Gastroesophageal sphincter (tissue), 4 donors: ENCODE data around the gene CX3CL1. TPM values are rescaled to one million over a fixed set of nuclear protein-coding genes. Genes with fewer than 3 reads are reported as not detected.

ENCODE experiments used
- ATAC-seq: fragments of 150-250 bp; one replicate; pipeline ENCODE4 v1.9.1; 2016; ENCODE audit warnings: mild to moderate bottlenecking, moderate library complexity
- H3K27ac ChIP-seq, 4 donors: fragments of 200-600 bp; sonication (generic) in 3 of 4; 1 replicate in 3 of 4; 2 replicates in 1 of 4; pipeline ENCODE4 v1.5.1; 2016 to 2019
- H3K27me3 ChIP-seq: fragments of 200-600 bp; sonication (generic); one replicate; pipeline ENCODE4 v1.5.1; 2019
- H3K36me3 ChIP-seq, 2 donors: fragments of 200-600 bp; sonication (generic); one replicate each; pipeline ENCODE4 v1.5.1; 2019; ENCODE audit warnings: control low read depth in 1 of 2
- H3K4me1 ChIP-seq, 3 donors: fragments of 200-600 bp; sonication (generic); 1 replicate in 2 of 3; 2 replicates in 1 of 3; pipeline ENCODE4 v1.5.1; 2016 to 2019; ENCODE audit warnings: control low read depth in 2 of 3
- H3K4me3 ChIP-seq, 2 donors: fragments of 200-600 bp; sonication (generic); one replicate each; pipeline ENCODE4 v1.5.1; 2019; ENCODE audit warnings: mild to moderate bottlenecking in 1 of 2, moderate library complexity in 1 of 2
- H3K9me3 ChIP-seq, 3 donors: fragments of 200-600 bp; sonication (generic); one replicate each; pipeline ENCODE4 v1.5.1; 2017 to 2019; ENCODE audit warnings: control low read depth in 2 of 3
- EP300 ChIP-seq: sonication (generic); formaldehyde crosslinking; IDR thresholded peaks from one replicate; pipeline ENCODE4 v1.6.1; 2017; ENCODE audit warnings: antibody characterized with exemption, mild to moderate bottlenecking
- POLR2A ChIP-seq, 2 donors: fragments of 450-650 bp; IDR thresholded peaks; one replicate each; pipeline ENCODE4 v1.6.1; 2017; ENCODE audit warnings: antibody characterized with exemption in 2 of 2, mild to moderate bottlenecking in 2 of 2, moderate library complexity in 1 of 2
- POLR2AphosphoS5 ChIP-seq: sonication (generic); formaldehyde crosslinking; IDR thresholded peaks from one replicate; pipeline ENCODE4 v1.6.1; 2017; ENCODE audit warnings: antibody characterized with exemption
- WGBS, 2 donors: methylation state at CpG; one replicate each; pipeline ENCODE4 v1.1.5; 2018; ENCODE audit warnings: low coverage in 1 of 2; 5-methylcytosine and 5-hydroxymethylcytosine counted together
- total RNA-seq, 4 donors: library from RNA; depleted of rRNA; stranded (reverse); fragments of >200 nt; gene quantifications; one replicate each; pipeline ENCODE4 v1.1.0, GENCODE V29; 2016
- TF ChIP-seq, protein P1 (sequence below), 4 experiments: fragments of 200-600 bp in 2 of 4; fragments of 450-650 bp in 2 of 4; sonication (generic) in 1 of 4; IDR thresholded peaks; one replicate each; pipeline ENCODE4 v1.5.1; 2017 to 2019; ENCODE audit warnings: antibody characterized with exemption in 4 of 4, mild to moderate bottlenecking in 2 of 4, moderate library complexity in 2 of 4

Gene CX3CL1
- total RNA-seq, 4 donors from 2014 or later, result 18.6 to 45.8 (median 30.5) TPM

DNA sequence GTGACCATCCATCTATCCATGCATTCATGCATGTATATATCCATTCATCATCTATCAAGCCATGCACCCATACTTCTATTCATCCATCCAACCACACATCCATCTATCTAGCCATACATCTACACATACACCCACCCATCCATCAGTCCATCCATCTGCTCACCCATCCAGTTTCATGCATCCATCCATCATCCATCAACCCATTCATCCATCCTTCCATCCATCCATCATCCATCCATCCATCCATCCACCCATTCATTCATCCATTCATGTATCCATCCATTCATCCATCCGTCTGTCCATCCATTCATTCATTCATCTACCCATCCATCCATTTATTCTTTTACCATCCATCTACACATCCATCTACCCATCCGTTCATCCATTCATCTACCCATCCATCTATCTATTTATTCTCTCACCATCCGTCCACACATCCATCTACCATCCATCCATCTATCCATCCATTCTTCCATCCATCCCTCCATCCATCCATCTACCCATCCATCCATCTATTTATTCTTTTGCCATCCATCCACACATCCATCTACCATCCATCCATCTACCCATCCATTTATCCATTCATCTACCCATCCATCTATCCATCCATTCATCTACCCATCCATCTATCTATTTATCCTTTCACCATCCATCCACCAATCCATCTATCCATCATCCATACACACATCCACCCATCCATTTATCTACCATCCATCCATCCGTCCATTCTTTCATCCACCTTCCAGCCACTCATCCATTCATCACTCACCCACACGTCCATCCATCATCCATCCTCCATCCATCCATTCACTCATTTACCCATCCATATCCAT, 35.4 kb downstream of the CX3CL1 start:
- 82 to 90% methylated on average over 5 of the region's 5 CpGs for WGBS, 2 donors
- ATAC-seq, result no peak
- H3K4me1 ChIP-seq, result peaks cover 0 to 9% (median 2%) of the 10 kb centered on the region in 3 donors
- no peak overlapping the region for H3K27ac ChIP-seq
- H3K4me3 ChIP-seq, result no peak overlapping the region
- H3K9me3 ChIP-seq, result no peaks in the 10 kb centered on the region
- H3K27me3 ChIP-seq, result no peaks in the 10 kb centered on the region
- TF ChIP-seq POLR2AphosphoS5, result no peak
- no peaks in the 10 kb centered on the region for H3K36me3 ChIP-seq

DNA sequence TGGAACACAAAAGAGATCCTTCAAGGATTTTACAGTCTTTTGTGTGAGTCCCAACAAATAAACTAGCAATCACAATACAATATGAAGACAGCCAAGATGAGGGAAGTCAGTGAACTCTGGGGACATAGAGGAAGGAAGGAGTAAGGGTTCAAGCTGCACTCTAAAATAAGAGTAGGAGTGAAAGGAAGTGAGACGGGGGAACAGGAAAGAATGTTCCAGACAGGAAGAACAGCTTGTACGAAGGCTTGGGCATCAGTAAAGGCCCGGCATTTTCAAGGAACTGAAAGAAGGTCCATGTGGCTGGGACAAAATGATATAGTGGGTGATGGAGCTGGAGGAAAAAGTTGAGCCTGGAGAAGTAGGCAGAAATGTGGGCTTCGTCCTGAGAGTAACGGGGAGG, 36.8 kb downstream of the CX3CL1 start:
- Histone ChIP-seq H3K36me3 (no peaks in the 10 kb centered on the region), H3K4me1 (peaks cover 0 to 9% (median 2%) of the 10 kb centered on the region in 3 donors), H3K27me3 (no peaks in the 10 kb centered on the region), H3K9me3 (no peaks in the 10 kb centered on the region), H3K27ac (peak overlapping the region in 1 of 4 donors; percentile 54), H3K4me3 (no peak overlapping the region)
- peak; percentile 21 for ATAC-seq
- TF ChIP-seq POLR2A (IDR thresholded peaks at IDR 0.05) (no peak), POLR2AphosphoS5 (no peak), EP300 (no peak)
- TF ChIP-seq, protein P1, sequence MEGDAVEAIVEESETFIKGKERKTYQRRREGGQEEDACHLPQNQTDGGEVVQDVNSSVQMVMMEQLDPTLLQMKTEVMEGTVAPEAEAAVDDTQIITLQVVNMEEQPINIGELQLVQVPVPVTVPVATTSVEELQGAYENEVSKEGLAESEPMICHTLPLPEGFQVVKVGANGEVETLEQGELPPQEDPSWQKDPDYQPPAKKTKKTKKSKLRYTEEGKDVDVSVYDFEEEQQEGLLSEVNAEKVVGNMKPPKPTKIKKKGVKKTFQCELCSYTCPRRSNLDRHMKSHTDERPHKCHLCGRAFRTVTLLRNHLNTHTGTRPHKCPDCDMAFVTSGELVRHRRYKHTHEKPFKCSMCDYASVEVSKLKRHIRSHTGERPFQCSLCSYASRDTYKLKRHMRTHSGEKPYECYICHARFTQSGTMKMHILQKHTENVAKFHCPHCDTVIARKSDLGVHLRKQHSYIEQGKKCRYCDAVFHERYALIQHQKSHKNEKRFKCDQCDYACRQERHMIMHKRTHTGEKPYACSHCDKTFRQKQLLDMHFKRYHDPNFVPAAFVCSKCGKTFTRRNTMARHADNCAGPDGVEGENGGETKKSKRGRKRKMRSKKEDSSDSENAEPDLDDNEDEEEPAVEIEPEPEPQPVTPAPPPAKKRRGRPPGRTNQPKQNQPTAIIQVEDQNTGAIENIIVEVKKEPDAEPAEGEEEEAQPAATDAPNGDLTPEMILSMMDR (IDR thresholded peaks at IDR 0.05), result no peak
- 56 to 94% methylated on average over 2 to 5 of the region's 5 CpGs for WGBS, 2 donors

DNA sequence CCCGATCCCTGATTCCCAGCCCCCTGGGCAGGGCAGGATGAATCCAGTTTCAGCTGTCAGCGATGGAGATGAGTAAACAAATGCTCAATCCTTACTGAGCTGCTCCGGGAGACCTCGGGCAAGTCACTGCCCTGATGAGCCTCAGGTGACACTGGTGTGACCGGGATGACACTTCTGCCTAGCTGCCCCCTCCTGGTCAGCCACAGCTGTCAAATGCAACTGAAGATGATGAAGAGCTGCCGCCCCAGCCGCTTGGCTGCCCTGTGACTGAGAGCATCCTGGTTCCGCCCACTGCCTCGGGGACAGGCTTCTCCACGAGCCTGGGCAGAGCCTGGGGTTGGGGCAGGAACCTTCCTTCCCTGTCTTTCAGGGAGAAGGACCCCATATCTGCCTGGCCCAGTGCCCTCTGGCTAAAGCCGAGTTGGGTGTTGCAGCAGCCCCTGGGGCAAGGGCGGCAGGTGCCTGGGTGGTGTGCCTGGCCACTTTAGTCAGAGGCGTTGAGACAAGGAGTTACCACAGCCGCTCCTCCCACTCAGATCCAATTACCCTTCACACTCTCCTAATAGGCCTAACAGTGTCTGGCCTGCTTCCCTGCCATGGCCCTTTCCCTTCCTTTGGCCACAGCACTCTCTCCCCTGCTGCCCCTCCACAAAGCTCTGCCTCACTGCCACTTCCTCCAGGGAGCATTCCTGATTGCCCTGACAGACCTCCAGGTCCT, 37.7 kb downstream of the CX3CL1 start:
- Histone ChIP-seq H3K36me3 (no peaks in the 10 kb centered on the region), H3K4me3 (no peak overlapping the region), H3K9me3 (no peaks in the 10 kb centered on the region), H3K4me1 (peaks cover 0 to 9% (median 2%) of the 10 kb centered on the region in 3 donors), H3K27me3 (no peaks in the 10 kb centered on the region), H3K27ac (peak overlapping the region in 2 of 4 donors; percentile 29 to 54)
- TF ChIP-seq, protein P1 (IDR thresholded peaks at IDR 0.05), result no peak
- TF ChIP-seq EP300 (no peak), POLR2A (IDR thresholded peaks at IDR 0.05) (no peak), POLR2AphosphoS5 (no peak)
- no peak for ATAC-seq
- WGBS, 2 donors, result 49 to 61% methylated on average over 2 to 6 of the region's 14 CpGs

DNA sequence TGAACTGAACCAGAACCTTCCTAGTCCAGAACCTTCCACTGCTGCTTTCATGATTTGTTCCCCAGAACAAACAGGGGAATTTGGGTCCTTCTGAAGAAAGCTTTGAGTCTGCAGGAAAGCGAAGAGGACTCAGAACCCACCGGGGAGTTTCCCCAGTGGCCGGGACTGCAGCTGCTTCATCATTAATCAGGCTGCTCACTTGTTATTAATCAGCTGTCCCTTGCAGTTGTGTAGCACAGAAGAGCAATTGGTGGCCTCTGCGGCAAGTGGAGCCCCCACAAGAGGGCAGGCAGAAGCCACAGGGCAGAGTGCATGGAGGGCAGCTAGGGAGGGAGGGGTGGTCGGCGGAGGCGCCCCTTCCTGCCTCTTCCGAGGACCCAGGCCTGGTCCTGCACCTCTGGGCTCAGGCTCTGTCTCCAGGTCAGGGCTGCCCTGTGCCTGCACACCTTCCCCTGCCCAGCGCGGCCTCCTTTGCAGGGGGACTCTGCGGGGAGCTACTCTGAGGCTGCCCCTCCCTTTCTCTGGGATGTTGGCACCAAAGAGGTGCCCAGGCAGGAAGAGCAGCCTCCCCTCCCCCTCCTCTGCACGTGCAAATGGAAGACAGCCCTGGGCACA, 39.2 kb downstream of the CX3CL1 start:
- TF ChIP-seq, protein P1 (IDR thresholded peaks at IDR 0.05), result no peak
- TF ChIP-seq EP300, result no peak
- TF ChIP-seq POLR2A (IDR thresholded peaks at IDR 0.05), result no peak
- TF ChIP-seq POLR2AphosphoS5, result no peak
- Histone ChIP-seq H3K4me3 (no peak overlapping the region), H3K27me3 (no peaks in the 10 kb centered on the region), H3K36me3 (no peaks in the 10 kb centered on the region), H3K9me3 (no peaks in the 10 kb centered on the region), H3K27ac (no peak overlapping the region), H3K4me1 (peaks cover 0 to 13% (median 5%) of the 10 kb centered on the region in 3 donors)
- ATAC-seq, result no peak
- WGBS, 2 donors, result no CpG with 5 or more reads among the region's 12 CpGs

DNA sequence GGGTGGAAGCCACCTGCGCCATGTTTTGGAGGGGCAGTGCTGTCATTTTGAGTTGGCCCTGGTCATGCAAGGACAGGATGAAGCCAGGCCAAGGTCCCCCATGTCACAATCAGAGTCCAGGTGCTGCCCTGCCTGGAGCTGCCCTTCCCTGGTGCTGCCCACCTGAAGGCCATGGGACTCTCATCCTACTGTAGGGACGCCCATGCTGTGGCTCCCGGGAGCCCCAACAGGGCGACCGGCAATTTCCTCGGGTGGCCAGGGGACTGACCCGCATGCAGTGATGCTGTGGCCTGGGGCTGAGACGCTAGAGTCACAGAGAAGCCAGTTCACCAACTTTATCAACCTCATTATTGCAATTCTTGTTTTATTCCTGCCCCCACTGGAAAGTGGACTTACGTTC, 40.3 kb downstream of the CX3CL1 start:
- H3K27ac ChIP-seq, result no peak overlapping the region
- H3K4me3 ChIP-seq, result no peak overlapping the region
- no peaks in the 10 kb centered on the region for H3K27me3 ChIP-seq
- TF ChIP-seq, protein P1 (IDR thresholded peaks at IDR 0.05), result no peak
- TF ChIP-seq POLR2A (IDR thresholded peaks at IDR 0.05), result no peak
- no peak for TF ChIP-seq EP300
- no peak for TF ChIP-seq POLR2AphosphoS5
- no peak for ATAC-seq
- H3K36me3 ChIP-seq, result no peaks in the 10 kb centered on the region
- peaks cover 0 to 25% (median 15%) of the 10 kb centered on the region in 3 donors for H3K4me1 ChIP-seq
- WGBS, 2 donors, result 90 to 94% methylated on average over 2 of the region's 9 CpGs
- no peaks in the 10 kb centered on the region for H3K9me3 ChIP-seq
